22Rv1 (cell line): ENCODE measurements around the gene CUL5.

ENCODE experiments used
- H3K27ac ChIP-seq: fragments of 450-650 bp; 2 replicates; pipeline ENCODE4 v1.5.1; 2017
- CTCF ChIP-seq: fragments of 450-650 bp; IDR thresholded peaks from 2 replicates; pipeline ENCODE4 v1.5.1; 2017; ENCODE audit warnings: mild to moderate bottlenecking
- ZFX ChIP-seq: fragments of 450-650 bp; IDR thresholded peaks from 2 replicates; pipeline ENCODE4 v1.6.1; 2017; ENCODE audit warnings: antibody characterized with exemption, borderline replicate concordance

The CUL5 gene

GRCh38 chr11:108115500-108116140 lies 106.9 kb downstream of the CUL5 start:
- TF ChIP-seq CTCF (no peak), ZFX (no peak)
- H3K27ac ChIP-seq = peak overlapping the region; percentile 33; the same call in 1 of the 2 replicates

- TF ChIP-seq CTCF = peak; percentile 77
- TF ChIP-seq ZFX = no peak
- H3K27ac ChIP-seq = no peak overlapping the region
Observed at GRCh38 chr11:108117746-108118371, 109.2 kb downstream of the CUL5 start.

- H3K27ac ChIP-seq = peak overlapping the region; percentile 74
Observed at GRCh38 chr11:108120936-108121273, 112.2 kb downstream of the CUL5 start.

GRCh38 chr11:108121274-108122155 lies 112.8 kb downstream of the CUL5 start, which contains the start of gene ACAT1:
TSS of gene ACAT1 (plus strand) at chr11:108121567. CDS start at chr11:108121607, 40 bp downstream.
- H3K27ac ChIP-seq = peak within 1 kb of the TSS; percentile 74

GRCh38 chr11:108122166-108122628 lies 113.5 kb downstream of the CUL5 start:
- peak overlapping the region; percentile 74 for H3K27ac ChIP-seq

More at GRCh38 chr11:108121274-108122155, 112.8 kb downstream of the CUL5 start, which contains the start of gene ACAT1:
- TF ChIP-seq ZFX = no peak
- TF ChIP-seq CTCF = peak; percentile 34

GRCh38 chr11:108125096-108125495 lies 116.4 kb downstream of the CUL5 start:
- no peak overlapping the region for H3K27ac ChIP-seq
- TF ChIP-seq ZFX = no peak
- TF ChIP-seq CTCF = no peak

More at GRCh38 chr11:108122166-108122628, 113.5 kb downstream of the CUL5 start:
- no peak for TF ChIP-seq CTCF
- TF ChIP-seq ZFX = no peak

GRCh38 chr11:108128772-108129171 lies 120.1 kb downstream of the CUL5 start:
- H3K27ac ChIP-seq = no peak overlapping the region
- TF ChIP-seq CTCF (no peak), ZFX (no peak)
